Measurements from ENCODE around the gene C11orf54.

Gene C11orf54

DNA sequence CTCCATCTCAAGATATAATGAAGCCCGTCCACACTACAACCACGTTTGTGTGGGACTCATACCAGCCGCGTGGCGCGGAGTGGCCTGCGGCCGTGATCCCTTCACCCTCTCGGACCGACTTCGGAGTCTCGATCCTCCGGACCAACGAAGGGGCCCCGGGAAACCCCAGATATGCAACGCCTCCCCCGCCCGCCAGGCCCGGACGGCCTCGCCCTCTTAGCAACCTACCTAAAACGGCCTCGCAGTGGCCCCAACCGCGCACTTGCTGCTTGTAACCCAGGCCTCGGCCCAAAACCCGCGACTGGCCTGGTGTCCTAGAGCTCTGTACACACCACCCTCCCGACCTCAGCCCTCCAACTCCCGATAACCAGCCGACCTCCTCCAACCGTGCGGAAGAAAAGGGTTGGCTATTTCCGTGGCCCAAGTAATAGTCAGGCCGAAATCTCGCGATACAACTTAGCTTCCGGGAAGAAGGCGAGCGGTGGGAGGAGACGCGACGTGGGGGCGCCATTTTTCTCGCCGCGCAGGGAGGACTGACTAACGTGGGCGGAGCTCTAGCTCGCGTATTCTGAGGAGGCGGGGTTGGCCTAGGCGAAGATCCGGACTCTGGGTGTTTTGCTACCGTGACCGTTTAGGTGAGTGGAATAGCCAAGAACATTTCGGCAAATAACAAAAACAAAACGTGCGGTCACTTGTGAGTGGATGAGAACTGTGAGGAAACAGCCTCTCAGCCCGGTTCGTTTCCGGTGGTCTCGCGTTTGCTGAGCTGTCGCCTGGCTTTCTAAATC is at the start of gene C11orf54, which contains the start of gene TAF1D:
TSS of gene C11orf54 (plus strand) at position 579 of the 788 bp plus-strand sequence. CDS start 5,722 bp downstream, outside the sequence.
TSS of gene TAF1D (minus strand) at position 402 of the 788 bp plus-strand sequence. CDS start 2,191 bp downstream, outside the sequence.
- peak; percentile 91 to 94 (median 93) for DNase-seq (ENCODE audit: low read depth in 3 of 3)

DNA sequence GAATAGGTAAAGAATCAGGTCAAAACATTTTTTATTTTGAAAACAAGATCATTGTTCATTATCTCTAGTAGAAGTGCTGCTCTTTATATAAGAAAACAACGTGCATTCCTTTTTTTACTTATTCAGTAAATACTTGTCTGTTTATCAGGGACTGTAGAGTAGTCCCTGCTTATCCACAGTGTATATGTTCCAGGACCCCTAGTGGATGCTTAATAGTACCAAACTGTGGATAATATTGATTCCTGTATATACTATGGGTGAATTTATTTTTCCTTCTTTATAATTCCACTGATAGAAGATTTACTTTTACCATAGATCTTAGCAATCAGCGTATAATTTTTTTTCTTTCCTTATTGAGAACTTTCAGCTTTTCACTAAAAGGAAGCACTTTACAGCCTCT is 47.4 kb upstream of the C11orf54 start:
- DNase-seq (ENCODE audit: low read depth in 3 of 3): no peak

DNA sequence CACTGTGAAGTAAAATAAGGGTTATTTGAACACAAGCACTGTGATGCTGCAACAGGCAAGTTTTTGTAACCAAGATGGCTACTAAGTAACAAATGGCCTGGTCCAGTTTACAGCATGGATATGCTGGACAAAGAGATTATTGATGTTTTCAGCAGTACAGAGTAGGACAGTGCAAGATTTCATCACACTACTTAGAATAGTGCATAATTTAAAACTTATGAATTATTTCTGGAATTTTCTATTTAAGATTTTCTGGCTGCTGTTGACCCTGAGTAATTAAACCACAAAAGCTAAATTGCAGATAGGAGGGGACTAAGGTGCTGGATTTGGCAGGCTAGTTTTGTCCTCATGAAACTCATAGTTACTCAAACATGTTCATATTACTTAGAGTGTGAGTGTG is 46.9 kb upstream of the C11orf54 start:
- DNase-seq (ENCODE audit: low read depth in 3 of 3): no peak

DNA sequence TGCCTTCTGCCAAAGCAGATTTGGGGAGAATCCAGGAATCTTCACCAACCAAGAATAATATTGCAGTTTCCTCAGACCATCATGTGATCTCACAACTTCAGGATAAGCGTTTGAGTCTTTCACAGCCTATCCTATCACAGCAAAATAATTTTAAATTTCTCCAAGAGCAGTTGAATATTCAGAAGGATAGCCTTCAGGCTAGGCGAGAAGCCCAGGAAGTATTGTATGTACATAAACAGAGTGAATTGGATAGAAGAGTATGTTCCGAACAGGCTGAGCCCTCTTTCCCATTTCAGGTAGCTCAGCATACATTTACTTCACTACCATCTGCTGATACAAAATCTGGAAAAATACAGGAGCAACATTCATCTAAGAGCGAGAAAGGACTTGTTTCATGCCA is 43.9 kb upstream of the C11orf54 start:
- no peak for DNase-seq (ENCODE audit: low read depth in 3 of 3)

DNA sequence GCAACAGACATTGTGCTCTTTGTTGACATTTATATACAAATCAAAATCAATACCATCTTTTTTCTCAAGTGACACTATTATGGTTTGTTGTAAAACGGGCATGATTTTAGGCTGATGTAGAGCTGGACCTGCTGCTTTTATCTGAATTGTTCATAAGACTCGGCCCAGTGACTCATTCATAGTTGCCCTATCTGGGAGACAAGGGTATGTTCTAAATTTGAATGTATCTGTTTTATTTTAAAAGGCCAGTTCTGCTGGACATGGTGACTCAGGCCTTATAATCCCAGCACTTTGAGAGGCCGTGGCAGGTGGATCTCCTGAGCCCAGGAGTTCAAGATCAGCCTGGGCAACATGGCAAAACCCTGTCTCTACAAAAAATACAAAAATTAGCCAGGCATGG is 40.6 kb upstream of the C11orf54 start:
- DNase-seq (ENCODE audit: low read depth in 3 of 3): no peak

DNA sequence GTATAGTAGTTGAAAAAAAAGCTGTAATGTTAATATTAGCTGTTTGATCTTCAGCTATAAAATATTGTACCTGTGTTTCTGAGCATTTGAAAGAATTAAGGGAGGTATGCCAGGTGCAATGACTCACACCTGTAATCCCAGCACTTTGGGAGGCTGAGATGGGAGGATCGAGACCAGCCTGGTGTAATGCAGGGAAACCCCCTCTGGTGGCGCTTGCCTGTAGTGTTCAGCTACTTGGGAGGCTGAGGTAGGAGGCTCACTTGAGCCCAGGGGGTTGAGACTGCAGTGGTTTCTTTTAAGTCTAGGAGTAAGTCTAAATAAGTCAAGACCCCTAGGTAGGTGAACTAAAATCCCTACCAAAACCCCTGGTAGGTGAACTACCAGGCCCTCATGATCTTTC is 37.2 kb upstream of the C11orf54 start:
- no peak for DNase-seq (ENCODE audit: low read depth in 3 of 3)

DNA sequence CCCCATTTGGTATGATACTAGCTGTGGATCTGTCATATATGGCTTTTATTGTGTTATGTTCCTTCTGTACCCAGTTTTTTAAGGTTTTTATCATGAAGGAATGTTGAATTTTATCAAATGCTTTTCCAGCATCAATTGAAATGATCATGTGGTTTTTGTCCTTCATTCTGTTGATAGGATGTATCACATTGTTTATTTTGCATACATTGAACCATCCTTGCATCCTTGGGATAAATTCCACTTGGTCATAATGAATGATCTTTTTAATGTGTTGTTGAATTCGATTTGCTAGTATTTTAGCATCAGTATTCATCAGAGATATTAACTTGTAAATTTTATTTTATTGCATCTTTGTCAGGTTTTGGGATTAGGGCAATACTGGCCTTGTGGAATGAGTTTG is 31.2 kb upstream of the C11orf54 start:
- DNase-seq (ENCODE audit: low read depth in 3 of 3): no peak

DNA sequence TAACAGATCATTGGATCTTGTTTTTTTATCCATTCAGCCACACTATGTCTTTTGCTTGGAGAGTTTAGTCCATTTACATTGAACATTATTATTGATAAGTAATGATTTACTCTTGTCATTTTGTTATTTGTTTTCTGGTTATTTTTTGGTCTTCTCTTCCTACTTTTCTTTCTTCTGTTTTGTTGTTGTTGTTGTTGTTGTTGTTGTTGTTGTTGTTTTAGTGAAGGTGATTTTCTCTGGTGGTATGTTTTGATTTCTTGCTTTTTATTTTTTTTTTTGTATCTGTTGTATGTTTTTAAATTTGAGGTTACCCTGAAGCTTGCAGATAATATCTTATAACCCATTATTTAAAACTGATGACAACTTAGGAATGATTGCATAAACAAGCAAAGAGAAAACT is 28.8 kb upstream of the C11orf54 start:
- no peak for DNase-seq (ENCODE audit: low read depth in 3 of 3)

DNA sequence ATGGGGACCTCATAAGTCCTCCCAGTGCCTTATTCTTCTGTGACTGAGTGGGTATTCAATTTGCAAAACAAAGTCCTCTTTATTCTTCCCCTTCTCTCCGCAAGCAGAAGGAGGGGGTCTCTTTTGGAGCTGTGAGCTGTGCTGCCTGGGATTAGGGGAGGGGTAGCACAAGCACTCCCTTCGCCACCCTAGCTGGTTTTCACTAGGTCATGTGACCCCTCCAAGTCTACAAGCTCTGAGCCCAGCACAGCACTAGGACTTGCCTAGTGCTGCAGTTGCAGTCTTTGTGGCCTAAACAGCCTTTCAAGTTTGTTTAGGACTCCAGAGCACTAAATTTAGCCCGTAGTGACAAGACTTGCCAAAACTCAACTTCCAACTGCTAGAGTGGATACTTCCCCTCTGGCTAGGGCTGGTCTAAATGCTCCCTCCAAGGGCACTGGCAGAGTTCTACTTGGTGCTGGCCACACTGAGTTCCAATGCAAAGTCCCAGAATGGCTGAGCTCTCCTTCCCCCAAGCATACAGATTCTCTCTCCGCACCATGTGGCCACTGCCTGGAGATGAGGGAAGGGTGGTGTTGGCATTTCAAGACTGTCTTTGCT is 25.6 kb upstream of the C11orf54 start:
- no peak for DNase-seq (ENCODE audit: low read depth in 3 of 3)

DNA sequence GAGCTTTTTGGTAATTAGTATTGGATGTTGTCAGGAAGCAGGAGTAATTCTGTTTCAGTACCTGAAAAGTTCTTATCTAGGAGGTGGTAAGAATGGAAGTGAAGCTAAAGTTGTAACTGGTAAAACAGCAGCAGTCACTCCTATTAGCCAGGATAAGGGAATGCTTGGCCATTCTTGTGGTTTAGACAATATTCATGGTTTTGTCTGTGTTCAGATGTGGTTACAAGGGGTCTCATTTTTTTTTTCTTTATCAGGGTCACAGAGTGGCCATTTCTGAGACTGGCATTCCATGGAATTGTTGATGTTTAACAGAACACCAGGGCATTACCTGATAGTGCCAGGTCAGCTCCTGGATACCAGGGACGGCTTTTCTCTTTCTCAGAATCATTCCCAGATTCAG is 24.0 kb upstream of the C11orf54 start:
- no peak for DNase-seq (ENCODE audit: low read depth in 3 of 3)

DNA sequence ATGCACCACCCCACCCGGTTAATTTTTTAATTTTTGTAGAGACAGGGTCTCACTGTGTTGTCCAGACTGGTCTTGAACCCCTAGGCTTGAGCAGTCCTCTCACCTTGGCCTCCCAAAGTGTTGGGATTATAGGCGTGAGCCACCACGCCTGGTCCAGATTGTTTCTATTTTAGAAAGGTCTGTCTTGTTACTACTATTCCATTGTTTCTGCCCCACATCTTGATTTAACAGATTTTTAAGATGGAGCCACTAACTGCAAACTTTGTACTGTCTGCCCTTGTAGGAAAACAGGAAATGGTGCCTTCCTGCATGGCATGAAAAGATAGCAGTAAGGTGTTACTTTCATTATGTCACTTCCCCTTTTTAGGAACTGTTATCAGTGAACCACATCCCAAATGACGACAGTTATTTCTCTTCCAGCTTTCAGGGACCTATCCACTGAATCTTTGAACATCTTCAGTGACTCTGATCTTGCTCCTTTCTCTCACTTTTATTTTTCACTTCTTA is 23.4 kb upstream of the C11orf54 start:
- no peak for DNase-seq (ENCODE audit: low read depth in 3 of 3)

DNA sequence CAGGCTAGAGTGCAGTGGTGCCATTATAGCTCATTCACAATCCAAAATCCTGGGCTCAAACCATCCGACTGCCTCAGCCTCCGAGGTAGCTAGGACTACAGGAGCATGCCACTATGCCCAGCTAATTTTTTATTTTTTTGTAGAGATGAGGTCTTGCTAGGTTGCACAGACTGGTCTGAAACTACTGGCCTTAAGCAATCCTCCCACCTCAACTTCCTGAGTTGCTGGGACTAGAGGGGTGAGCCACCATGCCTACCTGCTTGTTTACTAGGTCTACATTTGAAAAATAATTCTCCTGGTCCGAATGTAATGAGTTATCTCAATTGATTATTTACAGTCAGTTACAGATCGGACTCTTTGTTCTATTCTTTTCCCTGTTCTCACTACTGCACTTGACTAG is 22.2 kb upstream of the C11orf54 start:
- DNase-seq (ENCODE audit: low read depth in 3 of 3): no peak

DNA sequence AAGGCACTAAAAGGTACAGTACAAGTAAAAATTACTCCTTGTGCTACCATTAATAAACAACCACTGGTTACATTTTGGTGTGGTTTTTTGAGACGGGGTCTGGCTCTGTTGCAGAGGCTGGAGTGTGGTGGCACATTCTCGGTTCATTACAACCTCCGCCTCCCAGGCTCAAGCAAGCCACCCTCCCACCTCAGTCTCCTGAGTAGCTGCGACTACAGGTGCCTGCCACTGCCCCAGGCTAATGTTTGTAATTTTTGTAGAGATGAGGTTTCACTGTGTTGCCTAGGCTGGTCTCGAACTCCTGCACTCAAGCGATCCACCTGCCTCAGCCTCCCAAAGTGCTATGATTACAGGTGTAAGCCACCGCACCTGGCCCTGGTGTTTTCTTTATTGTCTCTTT is 20.9 kb upstream of the C11orf54 start:
- DNase-seq (ENCODE audit: low read depth in 3 of 3): no peak

DNA sequence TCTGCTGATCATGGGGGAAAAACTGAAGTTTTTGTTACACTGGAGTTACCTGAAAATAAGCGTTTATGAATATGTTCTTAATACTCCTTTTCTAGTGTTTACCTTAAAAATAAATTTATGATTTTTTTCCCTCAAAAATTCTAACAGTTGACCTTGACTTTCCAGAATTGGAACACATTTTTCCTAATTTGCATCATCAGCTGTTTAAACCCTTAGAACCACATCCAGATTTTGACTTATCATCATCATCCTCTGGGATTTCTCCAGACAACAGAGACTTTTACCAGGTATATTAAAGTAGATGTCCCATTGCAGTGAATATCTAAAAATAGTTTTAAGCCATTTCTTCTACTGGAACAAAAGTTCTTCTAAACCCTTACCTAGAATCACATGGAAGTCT is 17.4 kb upstream of the C11orf54 start:
- DNase-seq (ENCODE audit: low read depth in 3 of 3): no peak

DNA sequence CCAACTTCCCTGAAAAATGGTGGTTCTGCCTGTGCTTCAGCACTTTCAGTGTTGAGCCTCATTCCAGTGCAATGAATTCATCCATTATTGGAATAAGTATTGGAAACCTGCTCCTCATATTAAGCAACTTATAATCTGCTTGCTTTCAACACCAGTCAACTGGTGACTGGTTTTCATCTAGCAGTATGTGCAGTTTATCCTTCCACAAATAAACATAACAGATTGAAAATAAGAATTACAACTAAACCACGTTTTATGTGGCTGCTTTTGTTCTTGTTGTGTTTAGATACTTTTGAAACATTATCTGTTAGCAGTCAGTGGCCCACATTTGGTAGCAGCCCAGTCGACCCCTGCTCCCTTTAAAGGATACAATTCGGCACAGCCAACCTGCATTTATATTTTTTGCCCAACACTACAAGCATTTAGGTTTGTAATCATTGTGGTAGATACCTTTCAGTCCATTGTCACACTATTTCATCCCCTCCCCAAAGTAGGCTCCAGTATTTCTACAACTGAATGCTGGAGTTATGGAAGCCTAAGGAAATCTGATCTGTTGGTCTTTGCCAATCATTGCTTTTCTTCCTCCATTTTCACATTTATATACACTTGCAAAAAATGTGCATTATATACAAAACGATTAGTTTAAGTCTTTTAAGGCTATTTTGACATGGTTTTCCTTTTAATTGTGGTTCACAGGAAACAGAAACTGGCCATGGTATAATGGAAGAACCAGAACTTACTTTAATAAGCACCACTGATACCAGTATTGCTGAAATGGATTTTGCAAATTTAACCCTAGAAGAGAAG is 13.3 kb upstream of the C11orf54 start:
- DNase-seq (ENCODE audit: low read depth in 3 of 3): no peak

DNA sequence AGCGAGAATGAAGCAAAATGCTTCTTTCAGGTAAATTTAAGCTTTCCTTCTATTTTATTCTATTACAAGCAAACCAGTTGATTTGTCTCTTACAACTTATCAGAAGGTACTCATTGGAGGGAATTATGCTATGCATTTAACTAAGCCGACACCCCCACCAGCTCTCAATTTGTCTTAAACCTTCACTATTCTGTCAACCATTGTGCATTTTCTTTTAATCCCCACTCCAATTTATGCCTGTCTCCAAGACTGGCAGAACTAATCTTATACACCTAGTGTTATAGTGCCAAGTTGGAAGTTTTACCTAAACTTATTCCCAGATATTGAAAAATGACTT is 12.7 kb upstream of the C11orf54 start:
- DNase-seq (ENCODE audit: low read depth in 3 of 3): no peak

DNA sequence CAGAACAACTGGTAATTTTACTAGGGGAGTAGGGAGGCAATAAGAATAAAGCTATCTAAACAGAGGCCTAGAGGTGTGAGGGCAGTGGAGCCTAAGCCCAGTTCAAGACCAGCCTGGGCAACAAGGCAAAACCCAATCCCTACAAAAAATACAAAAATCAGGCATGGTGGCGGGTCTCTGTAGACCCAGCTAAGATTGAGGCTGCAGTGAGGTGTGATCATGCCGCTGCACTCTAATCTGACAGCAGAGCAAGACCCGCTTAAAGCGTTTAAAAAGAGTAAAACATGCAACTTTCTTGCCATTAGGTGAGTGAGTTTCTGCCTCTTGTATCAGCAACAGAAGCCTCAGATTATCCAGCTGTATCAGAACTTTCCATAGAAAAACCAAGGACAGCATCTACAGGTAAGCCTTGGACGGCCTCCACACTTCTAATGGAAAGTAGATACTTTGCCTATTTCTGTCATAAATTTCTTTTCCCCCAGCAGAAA is 12.3 kb upstream of the C11orf54 start:
- no peak for DNase-seq (ENCODE audit: low read depth in 3 of 3)

DNA sequence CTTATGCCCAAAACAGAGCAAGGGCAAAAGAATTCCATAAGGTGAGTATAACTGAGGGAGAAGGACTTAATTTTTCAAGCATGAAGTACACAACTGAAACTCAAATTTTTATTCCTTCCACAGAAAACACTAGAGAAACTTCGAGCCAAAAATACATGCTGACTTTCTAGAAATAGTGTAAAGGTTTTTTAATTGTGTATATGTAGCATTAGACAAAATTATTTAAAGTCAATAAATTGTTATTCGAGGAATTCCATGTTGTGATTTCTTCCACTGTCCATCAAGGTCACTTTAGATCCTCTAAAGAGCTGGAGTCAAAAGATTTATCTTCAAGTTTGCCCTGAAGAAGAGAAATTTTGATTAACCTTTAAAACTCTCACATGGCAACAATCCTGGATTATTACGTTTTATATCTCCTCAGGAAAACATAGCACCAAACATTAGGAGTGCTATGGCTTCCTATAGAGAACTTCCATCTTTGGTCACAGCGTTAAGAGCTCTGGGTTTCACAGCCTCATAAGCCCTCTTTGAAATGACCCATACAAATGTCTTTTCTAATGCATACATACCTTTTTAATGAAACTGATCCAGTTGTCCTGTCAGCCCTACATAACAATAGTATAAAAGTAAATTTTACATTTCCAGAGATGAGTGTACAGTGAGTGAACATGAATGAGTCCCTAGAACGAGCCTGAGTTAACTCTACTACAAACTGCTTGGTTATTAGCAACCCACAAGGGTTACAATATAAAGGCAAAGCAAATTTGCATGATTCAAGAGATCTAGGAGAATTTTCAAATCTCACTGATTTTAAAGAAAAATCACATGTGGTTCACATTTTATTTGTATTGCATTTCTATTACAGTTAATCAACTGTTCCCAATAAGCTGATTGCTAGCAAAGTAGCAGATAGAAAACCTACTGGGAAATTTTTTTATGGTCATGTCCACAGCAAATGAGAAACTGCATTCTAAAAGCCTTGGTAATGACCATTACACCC is 11.1 kb upstream of the C11orf54 start:
- no peak for DNase-seq (ENCODE audit: low read depth in 3 of 3)

DNA sequence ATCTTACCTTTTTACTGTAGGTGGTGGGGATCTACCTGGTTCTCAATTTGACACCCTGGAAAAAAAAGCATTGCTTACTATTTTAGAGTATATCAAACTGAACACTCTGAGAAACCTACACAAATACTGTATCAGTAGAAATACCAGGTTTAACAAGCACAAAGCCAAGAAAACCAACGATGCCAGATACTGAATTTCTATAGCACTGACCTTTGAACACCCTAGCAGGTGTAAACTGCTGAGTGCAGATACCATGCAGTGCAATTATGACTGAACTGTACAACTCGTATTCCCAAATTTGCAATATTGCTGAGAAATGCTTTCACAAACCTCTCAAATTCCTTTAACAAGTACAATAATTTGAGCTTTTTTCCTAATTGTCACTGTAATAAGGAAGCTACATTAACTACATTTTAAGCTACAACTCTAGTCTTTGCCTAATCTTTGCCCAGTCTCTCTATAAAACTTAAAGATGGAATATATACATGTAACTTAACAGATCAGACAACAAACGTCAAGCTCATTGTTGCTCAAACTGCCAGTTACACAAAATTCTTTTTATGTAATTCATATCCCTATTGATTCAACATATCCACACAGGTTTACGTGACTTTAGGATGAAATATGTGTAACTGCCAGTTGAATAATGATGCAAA is 9.1 kb upstream of the C11orf54 start:
- DNase-seq (ENCODE audit: low read depth in 3 of 3): no peak

DNA sequence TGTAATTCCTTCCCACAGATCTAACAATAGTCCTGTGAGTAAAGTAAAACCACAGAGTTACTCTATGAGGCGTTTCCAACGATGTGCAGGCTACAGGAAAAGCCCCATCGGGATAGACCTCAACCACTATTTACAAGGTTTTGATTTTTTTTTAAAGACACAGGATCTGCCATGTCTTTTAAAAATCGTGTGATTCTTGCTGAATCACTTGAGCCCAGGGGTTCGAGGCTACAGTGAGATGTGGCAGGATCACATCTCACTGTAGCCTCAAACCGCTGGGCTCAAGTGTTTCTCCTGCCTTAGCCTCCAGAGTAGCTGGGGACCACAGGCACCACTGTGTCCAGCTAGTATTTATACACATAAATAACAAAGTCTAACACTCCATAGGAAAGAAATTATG is 8.0 kb upstream of the C11orf54 start:
- no peak for DNase-seq (ENCODE audit: low read depth in 3 of 3)

All from stimulated activated CD4-positive, alpha-beta T cell treated with anti-CD3 and anti-CD28 coated beads, TNF-alpha, amount 100 ng/mL, for 24 hours (primary cell).